H1 (cell line): Measurements from ENCODE around the gene CRIP1.

ENCODE experiments used
- BACH1 ChIP-seq: IDR thresholded peaks from 2 replicates; pipeline ENCODE4 v1.6.1; 2012; ENCODE audit warnings: low read length, improper control_type of control experiment
- BCL11A ChIP-seq, 2 experiments: IDR thresholded peaks; one replicate each; pipeline ENCODE4 v1.6.1; 2011; ENCODE audit warnings: low read depth in 2 of 2, low read length in 2 of 2, mild to moderate bottlenecking in 2 of 2
- CHD1 ChIP-seq: IDR thresholded peaks from 2 replicates; pipeline ENCODE4 v1.6.1; 2012; ENCODE audit warnings: low read depth, low read length, improper control_type of control experiment
- CTCF ChIP-seq, 3 experiments: IDR thresholded peaks; 1 replicate in 2 of 3; 2 replicates in 1 of 3; pipeline versions ENCODE4 v1.5.1 to v1.6.1; 2011; ENCODE audit warnings: low read length in 3 of 3, mild to moderate bottlenecking in 3 of 3, inconsistent platforms in 2 of 3, low read depth in 1 of 3, moderate library complexity in 1 of 3; ENCODE audit not compliant: insufficient read depth in 1 of 3; ENCODE audit errors: control extremely low read depth in 1 of 3
- EP300 ChIP-seq, 2 experiments: IDR thresholded peaks; 1 replicate in 1 of 2; 2 replicates in 1 of 2; pipeline ENCODE4 v1.6.1; 2011 to 2012; ENCODE audit warnings: low read depth in 2 of 2, low read length in 2 of 2, mild to moderate bottlenecking in 2 of 2, borderline replicate concordance in 1 of 2, inconsistent platforms in 1 of 2, moderate library complexity in 1 of 2
- EZH2 ChIP-seq: fragments of 200-600 bp; sonication (generic); IDR thresholded peaks from 2 replicates; pipeline ENCODE4 v1.7.1; 2012; ENCODE audit warnings: low read depth, mild to moderate bottlenecking, moderate library complexity, low read length, inconsistent platforms; ENCODE audit not compliant: severe bottlenecking
- POLR2A ChIP-seq, 2 experiments: IDR thresholded peaks; 1 replicate in 1 of 2; 2 replicates in 1 of 2; pipeline ENCODE4 v1.6.1; 2011; ENCODE audit warnings: low read depth in 2 of 2, low read length in 2 of 2, mild to moderate bottlenecking in 2 of 2; ENCODE audit errors: control extremely low read depth in 1 of 2
- POU5F1 ChIP-seq: IDR thresholded peaks from 2 replicates; pipeline ENCODE4 v1.6.1; 2011; ENCODE audit warnings: low read depth, mild to moderate bottlenecking, low read length, moderate library complexity
- RAD21 ChIP-seq, 2 experiments: IDR thresholded peaks in 1 of 2; conservative IDR thresholded peaks in 1 of 2; 2 replicates each; pipeline ENCODE4 v1.6.1; 2011; ENCODE audit warnings: low read depth in 2 of 2, low read length in 2 of 2, improper control_type of control experiment in 1 of 2, inconsistent platforms in 1 of 2, mild to moderate bottlenecking in 1 of 2, moderate library complexity in 1 of 2
- RBBP5 ChIP-seq: IDR thresholded peaks from 2 replicates; pipeline ENCODE4 v1.7.1; 2012; ENCODE audit warnings: low read depth, mild to moderate bottlenecking, inconsistent platforms, low read length, moderate library complexity, borderline replicate concordance
- RFX5 ChIP-seq: IDR thresholded peaks from 2 replicates; pipeline ENCODE4 v1.6.1; 2011; ENCODE audit warnings: low read depth, low read length, improper control_type of control experiment, borderline replicate concordance
- SAP30 ChIP-seq: fragments of 300-600 bp; sonication (generic); IDR thresholded peaks from 2 replicates; pipeline ENCODE4 v1.7.1; 2012; ENCODE audit warnings: low read length, moderate library complexity, mild to moderate bottlenecking, inconsistent platforms; ENCODE audit not compliant: insufficient read depth, insufficient replicate concordance
- SIN3A ChIP-seq, 2 experiments: IDR thresholded peaks in 1 of 2; conservative IDR thresholded peaks in 1 of 2; 2 replicates each; pipeline ENCODE4 v1.6.1; 2011 to 2012; ENCODE audit warnings: low read length in 2 of 2, improper control_type of control experiment in 1 of 2, low read depth in 1 of 2, mild to moderate bottlenecking in 1 of 2
- TAF1 ChIP-seq: IDR thresholded peaks from 2 replicates; pipeline ENCODE4 v1.6.1; 2011; ENCODE audit warnings: mild to moderate bottlenecking, low read depth, low read length

- TF ChIP-seq EZH2 = no peak
- no peak for TF ChIP-seq EP300 (IDR thresholded peaks at IDR 0.05; ENCODE audit: borderline replicate concordance in 1 of 2, low read depth in 2 of 2, low read length in 2 of 2)
- no peak for TF ChIP-seq RFX5
- TF ChIP-seq POU5F1 = no peak
- no peak for TF ChIP-seq CTCF (IDR thresholded peaks at IDR 0.05; ENCODE audit: control extremely low read depth in 1 of 3, insufficient read depth in 1 of 3, low read depth in 1 of 3, low read length in 3 of 3)
- TF ChIP-seq BCL11A (IDR thresholded peaks at IDR 0.05; ENCODE audit: low read depth in 2 of 2, low read length in 2 of 2) = no peak
- TF ChIP-seq POLR2A (IDR thresholded peaks at IDR 0.05; ENCODE audit: control extremely low read depth in 1 of 2, low read depth in 2 of 2, low read length in 2 of 2) = no peak
- TF ChIP-seq RAD21 (IDR thresholded peaks at IDR 0.05 in 1 of 2, conservative IDR thresholded peaks at IDR 0.05 in 1 of 2; ENCODE audit: low read depth in 2 of 2, low read length in 2 of 2) = no peak
- no peak for TF ChIP-seq BACH1
- no peak for TF ChIP-seq SAP30
- no peak for TF ChIP-seq CHD1
- TF ChIP-seq TAF1 = no peak
- no peak for TF ChIP-seq RBBP5
- no peak for TF ChIP-seq SIN3A (conservative IDR thresholded peaks at IDR 0.05 in 1 of 2, IDR thresholded peaks at IDR 0.05 in 1 of 2; ENCODE audit: low read depth in 1 of 2, low read length in 2 of 2)
Observed at GRCh38 chr14:105468621-105469241, 18.0 kb upstream of the CRIP1 start.
